Liver (tissue), 9 donors: Measurements from ENCODE around the gene DSCAM. TPM values are rescaled to one million over a fixed set of nuclear protein-coding genes. Genes with fewer than 3 reads are reported as not detected.

ENCODE experiments used
- DNase-seq: peaks from one replicate; pipeline ENCODE4 v3.0.0-alpha.2; 2017; ENCODE audit warnings: low spot score
- H3K27ac ChIP-seq, 2 donors: one replicate each; pipeline ENCODE4 v1.7.0; 2013; ENCODE audit warnings: inconsistent platforms in 2 of 2, low read length in 2 of 2, control low read depth in 1 of 2, low read depth in 1 of 2, mild to moderate bottlenecking in 1 of 2
- H3K27me3 ChIP-seq, 4 donors: one replicate each; pipeline versions ENCODE4 v1.6.1 to v1.7.0; 2013; ENCODE audit warnings: low read length in 3 of 4, inconsistent platforms in 1 of 4, mild to moderate bottlenecking in 1 of 4, moderate library complexity in 1 of 4; ENCODE audit not compliant: control insufficient read depth in 4 of 4, insufficient read depth in 4 of 4
- H3K36me3 ChIP-seq, 4 donors: one replicate each; pipeline versions ENCODE4 v1.6.1 to v1.7.0; 2013; ENCODE audit warnings: low read length in 3 of 4, mild to moderate bottlenecking in 3 of 4, low read depth in 1 of 4, moderate library complexity in 1 of 4; ENCODE audit not compliant: control insufficient read depth in 4 of 4, insufficient read depth in 3 of 4
- H3K4me1 ChIP-seq, 4 donors: one replicate each; pipeline versions ENCODE4 v1.6.1 to v1.7.0; 2013; ENCODE audit warnings: low read length in 3 of 4, mild to moderate bottlenecking in 3 of 4, moderate library complexity in 1 of 4; ENCODE audit not compliant: control insufficient read depth in 4 of 4, insufficient read depth in 4 of 4
- H3K4me3 ChIP-seq, 3 donors: one replicate each; pipeline versions ENCODE4 v1.6.1 to v1.7.0; 2013; ENCODE audit warnings: low read length in 3 of 3, control low read depth in 1 of 3, low read depth in 1 of 3, mild to moderate bottlenecking in 1 of 3
- H3K9ac ChIP-seq, 2 donors: one replicate each; pipeline ENCODE4 v1.7.0; 2013; ENCODE audit warnings: low read length in 2 of 2, mild to moderate bottlenecking in 2 of 2, moderate library complexity in 2 of 2, control low read depth in 1 of 2, low read depth in 1 of 2
- H3K9me3 ChIP-seq, 4 donors: one replicate each; pipeline versions ENCODE4 v1.6.1 to v1.7.0; 2013; ENCODE audit warnings: low read length in 3 of 4; ENCODE audit not compliant: control insufficient read depth in 4 of 4
- ATF3 ChIP-seq: IDR thresholded peaks from 2 replicates; pipeline ENCODE4 v1.6.1; 2016; ENCODE audit warnings: antibody characterized with exemption
- CTCF ChIP-seq: fragments of 150-350 bp; IDR thresholded peaks from 2 replicates; pipeline ENCODE4 v1.5.1; 2017; ENCODE audit warnings: improper control_type of control experiment, low read depth, low read length; ENCODE audit not compliant: missing input control
- EGR1 ChIP-seq, 2 donors: IDR thresholded peaks; 2 replicates each; pipeline ENCODE4 v1.6.1; 2016 to 2018; ENCODE audit warnings: antibody characterized with exemption in 2 of 2, low read depth in 2 of 2
- FOXA1 ChIP-seq: IDR thresholded peaks from 2 replicates; pipeline ENCODE4 v1.6.1; 2016; ENCODE audit warnings: antibody characterized with exemption
- FOXA2 ChIP-seq: IDR thresholded peaks from 2 replicates; pipeline ENCODE4 v1.6.1; 2016; ENCODE audit warnings: antibody characterized with exemption
- GABPA ChIP-seq, 2 donors: IDR thresholded peaks in 1 of 2; conservative IDR thresholded peaks in 1 of 2; 2 replicates each; pipeline ENCODE4 v1.6.1; 2016; ENCODE audit warnings: antibody characterized with exemption in 2 of 2, mild to moderate bottlenecking in 1 of 2, moderate library complexity in 1 of 2
- HNF4A ChIP-seq, 2 donors: conservative IDR thresholded peaks; 2 replicates each; pipeline ENCODE4 v1.6.1; 2016; ENCODE audit warnings: antibody characterized with exemption in 2 of 2, mild to moderate bottlenecking in 2 of 2
- HNF4G ChIP-seq: IDR thresholded peaks from 2 replicates; pipeline ENCODE4 v1.6.1; 2016; ENCODE audit warnings: antibody characterized with exemption
- JUND ChIP-seq, 2 donors: IDR thresholded peaks; 2 replicates each; pipeline ENCODE4 v1.6.1; 2016; ENCODE audit warnings: antibody characterized with exemption in 2 of 2
- MAX ChIP-seq: IDR thresholded peaks from 2 replicates; pipeline ENCODE4 v1.6.1; 2016; ENCODE audit warnings: antibody characterized with exemption
- NR2F2 ChIP-seq: IDR thresholded peaks from 2 replicates; pipeline ENCODE4 v1.6.1; 2016; ENCODE audit warnings: antibody characterized with exemption
- RAD21 ChIP-seq, 2 donors: IDR thresholded peaks; 2 replicates each; pipeline ENCODE4 v1.6.1; 2016; ENCODE audit warnings: antibody characterized with exemption in 2 of 2, mild to moderate bottlenecking in 2 of 2
- REST ChIP-seq: IDR thresholded peaks from 2 replicates; pipeline ENCODE4 v1.6.1; 2016; ENCODE audit warnings: antibody characterized with exemption, mild to moderate bottlenecking
- RXRA ChIP-seq, 2 donors: IDR thresholded peaks; 2 replicates each; pipeline ENCODE4 v1.6.1; 2017 to 2018; ENCODE audit warnings: antibody characterized with exemption in 2 of 2, mild to moderate bottlenecking in 1 of 2
- SP1 ChIP-seq: IDR thresholded peaks from 2 replicates; pipeline ENCODE4 v1.6.1; 2018; ENCODE audit warnings: antibody characterized with exemption, mild to moderate bottlenecking
- TAF1 ChIP-seq: conservative IDR thresholded peaks from 2 replicates; pipeline ENCODE4 v1.6.1; 2016; ENCODE audit warnings: antibody characterized with exemption, mild to moderate bottlenecking
- YY1 ChIP-seq: IDR thresholded peaks from 2 replicates; pipeline ENCODE4 v1.6.1; 2016; ENCODE audit warnings: antibody characterized with exemption, mild to moderate bottlenecking
- ZBTB33 ChIP-seq: IDR thresholded peaks from 2 replicates; pipeline ENCODE4 v1.6.1; 2016; ENCODE audit warnings: antibody characterized with exemption
- WGBS: extraction: QIAGEN DNeasy Blood & Tissue Kit; methylation state at CpG from one replicate; pipeline ENCODE4 v1.1.7; 2013; 5-methylcytosine and 5-hydroxymethylcytosine counted together
- polyA plus RNA-seq, 2 donors: library from polyadenylated mRNA; stranded (reverse) in 1 of 2; unstranded in 1 of 2; fragments of 200-250 nt in 1 of 2; fragments of >200 nt in 1 of 2; fragmentation: Nextera tagmentation in 1 of 2; extraction: Ambion mirVana in 1 of 2; gene quantifications; one replicate each; pipeline versions ENCODE4 v1.2.1 to v1.2.3, GENCODE V29; 2013 to 2015
- total RNA-seq, 2 donors: library from RNA; depleted of rRNA; stranded (reverse); fragments of >200 nt; gene quantifications; one replicate each; pipeline ENCODE4 v1.2.3, GENCODE V29; 2014
- donor health status: healthy.
- donor health status: healthy.
- donor health status: healthy.
- donor health status: healthy.
- donor health status: healthy.

DSCAM gene
- total and polyA plus RNA-seq, 4 donors, result 0.02 to 0.23 (median 0.10) TPM

- Histone ChIP-seq H3K4me3 (no peak overlapping the region), H3K9me3 (no peaks in the 10 kb centered on the region), H3K27ac (no peak overlapping the region), H3K27me3 (peaks cover 0 to 3% (median 0%) of the 10 kb centered on the region in 4 donors), H3K4me1 (no peaks in the 10 kb centered on the region), H3K9ac (no peak overlapping the region), H3K36me3 (no peaks in the 10 kb centered on the region)
- WGBS, result 80% methylated on average over 1 of the region's 1 CpG
- no peak for DNase-seq
- no peak for TF ChIP-seq EGR1 (IDR thresholded peaks at IDR 0.05; ENCODE audit: low read depth in 2 of 2)
- no peak for TF ChIP-seq ZBTB33
- TF ChIP-seq NR2F2, result no peak
- no peak for TF ChIP-seq CTCF
- no peak for TF ChIP-seq MAX
- TF ChIP-seq JUND (IDR thresholded peaks at IDR 0.05), result no peak
- no peak for TF ChIP-seq SP1
- no peak for TF ChIP-seq REST
- no peak for TF ChIP-seq RXRA (IDR thresholded peaks at IDR 0.05)
- no peak for TF ChIP-seq HNF4A (conservative IDR thresholded peaks at IDR 0.05)
- TF ChIP-seq FOXA1, result no peak
- TF ChIP-seq YY1, result no peak
- TF ChIP-seq TAF1, result no peak
- no peak for TF ChIP-seq RAD21 (IDR thresholded peaks at IDR 0.05)
- TF ChIP-seq GABPA (IDR thresholded peaks at IDR 0.05 in 1 of 2, conservative IDR thresholded peaks at IDR 0.05 in 1 of 2), result no peak
Measured at GRCh38 chr21:40680311-40680710, 166.6 kb downstream of the DSCAM start.

- Histone ChIP-seq H3K4me3 (no peak overlapping the region), H3K9ac (no peak overlapping the region), H3K27me3 (peaks cover 0 to 3% (median 0%) of the 10 kb centered on the region in 4 donors), H3K36me3 (no peaks in the 10 kb centered on the region), H3K27ac (no peak overlapping the region), H3K9me3 (no peaks in the 10 kb centered on the region), H3K4me1 (no peaks in the 10 kb centered on the region)
- 81% methylated on average over 8 of the region's 8 CpGs for WGBS
- DNase-seq, result no peak
- TF ChIP-seq FOXA1, result no peak
- TF ChIP-seq SP1, result no peak
- TF ChIP-seq EGR1 (IDR thresholded peaks at IDR 0.05; ENCODE audit: low read depth in 2 of 2), result no peak
- no peak for TF ChIP-seq YY1
- no peak for TF ChIP-seq HNF4A (conservative IDR thresholded peaks at IDR 0.05)
- no peak for TF ChIP-seq ZBTB33
- TF ChIP-seq CTCF, result no peak
- no peak for TF ChIP-seq ATF3
- TF ChIP-seq HNF4G, result no peak
- no peak for TF ChIP-seq RAD21 (IDR thresholded peaks at IDR 0.05)
- TF ChIP-seq MAX, result no peak
- TF ChIP-seq TAF1, result no peak
- TF ChIP-seq FOXA2, result no peak
- TF ChIP-seq RXRA (IDR thresholded peaks at IDR 0.05), result no peak
Measured at GRCh38 chr21:40678681-40679284, 168.2 kb downstream of the DSCAM start.
